ENCODE data around the gene ACSL6.

The ACSL6 gene

DNA sequence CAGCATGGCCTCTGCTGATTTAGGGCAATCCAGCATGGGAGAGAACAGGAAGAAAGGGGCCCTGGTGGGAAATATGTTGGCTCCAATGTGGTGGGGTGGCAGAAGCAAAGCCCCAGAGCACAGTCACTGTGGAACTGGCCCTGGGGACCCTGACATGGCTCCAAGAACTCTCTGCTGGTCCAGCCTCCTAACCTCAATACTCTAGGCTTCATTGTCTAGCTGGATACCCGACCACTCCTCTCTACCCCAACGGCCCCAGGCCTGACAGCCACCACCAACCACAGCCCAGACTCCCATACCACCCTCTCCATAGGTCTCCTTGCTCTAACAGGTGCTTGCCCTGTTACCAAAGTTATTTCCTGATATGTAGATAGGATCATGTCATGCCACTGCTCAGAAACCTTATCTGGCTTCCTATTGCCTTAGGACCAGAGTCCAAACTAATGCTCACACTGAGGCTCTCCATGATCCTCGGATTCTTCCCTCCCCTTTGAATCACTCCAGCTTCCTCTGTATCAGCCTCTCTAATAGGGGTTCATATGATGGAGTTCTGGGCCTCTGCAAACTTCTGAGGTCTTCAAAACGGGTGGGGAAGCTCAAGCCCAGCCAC lies 12.9 kb downstream of the ACSL6 start:
- no peak for DNase-seq

DNA sequence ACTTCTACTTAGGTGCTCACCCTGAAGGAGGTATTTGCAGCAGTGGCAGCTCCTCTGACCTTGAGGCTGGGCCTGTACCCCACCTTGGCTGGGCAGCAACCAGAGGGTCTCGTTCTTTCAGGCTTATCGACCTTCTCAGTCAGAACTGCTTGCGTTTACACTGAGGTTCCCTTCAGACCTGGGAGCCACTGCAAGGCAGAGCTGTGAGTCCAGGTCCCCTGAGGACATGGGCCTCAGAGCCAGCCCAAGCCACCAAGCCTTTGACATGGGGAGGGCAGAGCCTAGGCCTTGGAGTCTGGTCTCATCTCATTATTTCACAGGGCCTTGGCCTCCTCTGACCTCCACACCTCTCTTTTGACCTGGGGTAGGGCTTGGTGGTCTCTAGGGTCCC lies 13.7 kb downstream of the ACSL6 start:
- no peak for DNase-seq

DNA sequence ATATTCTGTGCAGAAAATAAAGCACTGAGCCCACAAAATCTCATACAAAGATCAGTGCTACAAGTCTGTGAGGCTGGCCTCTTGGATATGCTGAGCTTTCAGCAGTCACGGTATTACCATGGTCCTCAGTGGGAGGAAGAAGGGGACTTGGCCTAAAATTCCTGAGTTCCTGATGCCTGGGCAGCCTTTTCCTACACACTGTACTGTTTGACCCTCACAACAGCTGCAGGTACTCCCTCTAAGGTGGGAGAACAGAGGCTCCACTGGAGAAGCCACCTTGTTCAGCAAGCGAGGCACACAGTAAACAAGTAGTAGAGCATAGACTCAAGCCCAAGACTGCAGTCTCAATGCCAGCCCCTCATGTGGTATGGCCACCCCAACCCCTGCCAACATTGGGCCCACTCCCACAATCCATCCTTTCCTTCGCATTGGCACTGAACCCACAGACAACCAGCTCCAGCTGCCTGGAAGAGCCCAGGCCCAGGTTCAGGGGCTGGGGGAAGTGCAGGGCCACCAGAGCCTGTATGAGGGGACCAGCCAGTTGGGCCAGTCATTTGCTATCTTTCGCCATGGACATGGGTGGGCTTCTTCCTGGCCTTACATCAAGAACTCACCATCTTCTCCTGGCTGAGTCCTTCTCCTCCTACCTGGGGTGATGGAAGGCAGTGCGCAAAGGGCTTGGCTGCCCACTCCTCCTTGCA lies 14.3 kb downstream of the ACSL6 start:
- DNase-seq = no peak

DNA sequence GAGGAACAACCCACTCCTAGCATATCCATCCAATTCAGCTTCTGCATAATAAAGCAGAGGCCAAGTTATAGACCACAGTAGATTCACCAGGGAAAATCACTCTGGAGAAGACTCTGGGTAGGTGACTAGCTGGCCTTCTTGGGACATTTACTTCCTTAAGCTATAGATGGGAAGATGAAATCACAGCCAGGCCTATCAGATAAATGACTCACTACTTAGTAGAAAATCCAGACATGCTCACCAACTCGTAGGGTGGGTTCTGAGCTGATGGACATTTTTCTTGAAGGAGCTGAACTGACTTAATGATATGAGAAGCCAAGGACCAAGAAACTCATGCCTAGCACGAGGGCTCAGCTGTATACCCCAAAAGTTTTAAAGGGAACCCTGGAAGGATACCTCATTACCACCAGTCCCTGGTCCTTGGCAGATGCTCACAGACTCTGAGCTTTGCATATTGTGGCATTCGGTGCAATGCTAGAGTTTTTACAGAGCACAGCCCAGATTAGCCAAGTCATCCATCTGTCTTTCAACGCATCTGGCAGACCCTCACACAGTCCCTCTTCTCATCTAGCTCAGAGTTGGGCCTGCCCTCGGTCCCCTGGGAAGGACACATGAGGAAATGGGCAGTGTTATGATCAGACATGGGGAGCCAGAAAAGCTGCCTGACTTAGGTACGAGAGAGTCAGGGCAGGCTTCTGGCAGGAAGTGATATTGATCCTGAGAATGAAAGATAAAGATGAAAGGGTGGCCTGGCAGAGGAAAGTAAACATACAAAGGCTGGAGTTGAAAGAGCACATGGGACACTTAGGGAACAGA lies 15.0 kb downstream of the ACSL6 start:
- DNase-seq = no peak

DNA sequence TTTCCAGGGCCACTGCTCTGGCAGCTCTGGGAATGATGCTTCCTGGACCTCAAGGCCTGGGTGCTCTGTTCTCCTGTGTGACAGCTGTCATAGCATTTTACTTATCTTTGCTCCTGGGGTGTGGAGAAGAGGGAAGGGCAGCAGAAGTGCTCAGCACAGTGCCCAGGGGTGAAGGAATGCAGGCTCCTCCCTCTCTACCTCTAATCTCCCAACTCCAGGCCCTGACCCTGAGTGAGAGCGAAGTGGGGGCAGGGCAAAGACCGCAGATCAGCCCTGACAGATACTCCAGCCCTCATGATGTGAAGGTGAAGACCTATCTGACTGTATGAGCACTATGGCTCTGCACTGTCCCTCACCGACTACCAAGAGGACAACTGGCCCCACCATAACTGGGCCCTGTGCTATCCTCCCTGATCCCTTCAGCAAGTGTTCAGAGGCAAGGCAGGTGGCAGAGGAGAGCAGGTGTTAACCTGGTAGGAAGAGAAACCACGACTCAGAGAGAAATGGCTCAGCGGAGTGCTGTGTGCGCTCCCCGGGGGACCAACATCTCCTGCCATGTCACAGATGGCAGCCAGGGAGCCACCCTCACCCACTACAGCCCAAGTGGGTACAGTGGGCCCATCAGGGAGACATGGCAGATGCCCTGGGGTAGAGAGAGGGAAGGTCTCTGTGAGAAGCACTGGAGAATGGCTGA lies 16.8 kb downstream of the ACSL6 start:
- DNase-seq = no peak

DNA sequence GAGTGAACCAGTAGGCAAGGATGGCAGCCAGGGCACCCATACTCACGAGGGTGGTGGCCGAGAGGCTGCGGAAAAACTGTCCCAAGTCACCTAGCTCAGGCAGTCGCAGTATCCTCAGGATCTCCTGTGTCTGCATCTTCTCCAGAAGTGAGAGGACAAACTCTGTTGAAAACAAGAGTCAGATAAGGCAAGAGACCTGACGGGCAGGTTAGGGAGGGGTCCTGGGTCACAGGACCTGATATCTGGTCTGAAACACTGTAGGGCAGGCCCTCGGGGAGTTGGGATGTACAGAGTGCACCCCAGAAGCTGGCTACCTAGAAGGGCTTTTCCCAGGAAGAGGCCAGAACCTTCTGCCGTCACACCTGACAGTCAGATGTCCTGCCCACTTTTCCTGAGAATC lies 17.4 kb downstream of the ACSL6 start:
- no peak for DNase-seq

DNA sequence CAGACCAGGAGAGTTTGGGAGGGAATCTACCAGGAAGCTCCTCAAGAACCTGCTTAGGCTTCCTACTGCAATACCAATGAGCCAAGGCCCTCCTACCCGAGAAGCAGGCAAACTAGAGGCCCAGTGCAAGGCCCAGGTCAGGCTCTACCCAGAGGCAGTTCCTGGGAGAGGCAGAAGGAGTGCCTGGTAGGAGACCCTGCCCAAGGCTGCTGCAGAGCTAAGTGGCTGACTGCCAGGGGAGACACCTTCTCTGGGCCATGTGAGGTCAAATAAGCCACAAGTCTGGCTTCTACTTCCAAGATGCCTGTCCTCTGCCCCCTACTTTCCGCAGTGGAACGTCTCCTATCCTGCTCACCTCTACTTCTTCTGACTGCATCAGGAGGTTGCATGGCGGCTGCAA lies 17.8 kb downstream of the ACSL6 start:
- DNase-seq = no peak

DNA sequence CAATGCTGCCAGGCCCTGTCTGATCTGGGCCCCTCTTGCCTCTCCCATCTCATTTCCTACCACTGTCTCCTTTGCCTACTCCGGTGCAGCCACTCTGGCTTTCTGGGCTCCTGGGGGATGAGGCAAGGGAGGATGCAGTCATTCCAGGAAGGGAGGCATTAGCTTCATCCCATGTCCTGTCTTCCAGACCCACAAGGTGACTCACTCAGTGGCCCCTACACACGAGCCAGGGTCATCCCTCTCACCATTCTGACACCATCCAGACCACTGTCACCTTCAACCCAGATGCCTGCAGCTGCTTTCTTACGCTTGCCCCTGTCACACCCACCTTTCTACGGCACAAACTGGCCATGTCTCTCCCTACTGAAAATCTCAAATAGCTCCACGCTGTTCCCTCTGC lies 19.1 kb downstream of the ACSL6 start:
- DNase-seq = no peak

DNA sequence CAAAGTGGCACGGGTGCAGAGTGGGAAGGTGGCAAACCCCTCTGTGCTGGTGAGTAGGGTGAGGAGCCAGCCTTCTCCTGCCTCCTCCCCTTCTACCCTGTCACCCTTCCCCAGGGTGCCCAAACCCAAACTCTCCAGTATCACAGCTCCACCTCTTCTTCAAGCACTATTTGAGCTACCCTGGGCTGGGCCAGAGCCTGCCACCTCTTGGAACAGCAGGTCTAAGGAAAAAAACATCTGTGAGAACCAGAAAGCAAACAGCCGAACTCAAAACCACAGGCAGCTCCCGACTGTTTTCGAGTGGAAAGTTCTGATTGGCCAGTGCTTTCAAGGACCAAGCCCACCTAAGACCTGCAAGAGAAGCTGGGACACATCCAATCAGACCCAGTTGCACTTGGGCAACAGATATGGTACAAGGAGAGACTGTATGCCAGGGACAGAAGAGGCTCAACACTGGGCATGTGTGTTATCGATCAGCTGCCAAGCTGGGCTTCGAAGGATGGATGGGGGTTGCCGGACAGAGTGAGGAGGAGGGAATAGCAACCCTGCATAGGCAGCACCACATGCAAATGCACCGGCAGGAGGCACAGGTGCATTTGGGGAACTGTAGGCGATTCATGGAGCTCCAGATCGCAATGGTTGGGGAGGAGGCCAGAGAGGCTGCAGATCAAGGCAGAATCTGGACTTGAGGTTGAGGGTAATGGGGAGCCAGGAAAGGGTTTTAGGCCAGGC lies 19.7 kb downstream of the ACSL6 start:
- no peak for DNase-seq

DNA sequence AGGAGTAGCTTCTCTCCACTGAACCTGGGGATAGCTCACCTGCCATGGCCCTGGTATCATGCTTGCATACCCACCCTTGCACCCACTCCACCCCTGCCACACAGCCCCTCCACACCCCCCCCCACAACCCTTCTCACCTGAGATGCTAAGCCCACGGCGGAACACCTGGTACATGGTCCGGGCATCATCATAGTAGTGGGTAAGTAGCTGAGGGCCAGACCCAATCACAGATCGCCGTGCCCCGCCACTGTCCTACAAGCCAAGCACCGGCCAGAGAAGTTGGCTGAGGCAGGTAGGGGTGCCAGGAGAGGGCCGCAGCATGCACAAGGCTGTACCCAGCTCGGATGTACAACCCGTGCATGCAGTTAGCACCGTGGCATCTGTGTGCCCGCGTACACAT lies 20.7 kb downstream of the ACSL6 start:
- DNase-seq = no peak

DNA sequence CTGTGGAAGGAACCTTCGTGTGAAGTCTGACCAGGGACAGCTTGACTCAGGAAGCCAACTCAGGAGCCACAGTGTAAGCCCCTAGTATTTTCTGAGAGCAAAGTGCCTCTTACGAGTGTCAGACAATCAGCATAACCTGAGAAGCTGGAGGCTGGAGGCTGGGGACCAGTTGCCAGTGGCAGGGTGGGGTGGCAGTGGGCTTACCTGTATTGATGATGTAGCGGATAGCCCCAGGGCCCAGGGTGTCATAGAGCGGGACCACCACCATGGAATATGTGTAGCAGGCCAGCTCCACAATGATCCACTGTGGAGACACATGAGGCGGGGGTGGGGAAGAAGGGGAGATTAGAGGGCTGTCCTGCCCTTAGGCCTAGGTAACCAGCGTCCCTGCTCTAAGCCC lies 22.9 kb downstream of the ACSL6 start:
- no peak for DNase-seq

DNA sequence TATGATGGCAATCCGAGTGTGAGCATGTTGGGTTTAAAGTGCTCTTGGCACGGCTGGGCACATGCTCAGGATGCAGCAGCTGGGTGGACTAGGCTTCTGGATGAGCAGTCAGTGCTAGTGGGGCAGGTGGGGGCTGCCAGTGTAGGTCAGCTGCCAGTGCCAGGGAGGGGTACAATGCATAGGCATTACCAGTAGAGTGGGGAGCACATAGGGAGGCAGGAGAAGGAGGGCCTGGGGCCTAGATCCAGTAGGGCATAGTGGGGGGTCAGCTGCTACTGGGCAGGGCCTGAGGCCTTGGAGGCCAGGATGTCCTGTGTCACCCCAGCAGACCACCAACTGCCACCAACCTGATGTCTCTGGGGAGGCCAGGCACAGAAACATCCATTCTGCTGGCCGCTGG lies 24.2 kb downstream of the ACSL6 start:
- DNase-seq = no peak

DNA sequence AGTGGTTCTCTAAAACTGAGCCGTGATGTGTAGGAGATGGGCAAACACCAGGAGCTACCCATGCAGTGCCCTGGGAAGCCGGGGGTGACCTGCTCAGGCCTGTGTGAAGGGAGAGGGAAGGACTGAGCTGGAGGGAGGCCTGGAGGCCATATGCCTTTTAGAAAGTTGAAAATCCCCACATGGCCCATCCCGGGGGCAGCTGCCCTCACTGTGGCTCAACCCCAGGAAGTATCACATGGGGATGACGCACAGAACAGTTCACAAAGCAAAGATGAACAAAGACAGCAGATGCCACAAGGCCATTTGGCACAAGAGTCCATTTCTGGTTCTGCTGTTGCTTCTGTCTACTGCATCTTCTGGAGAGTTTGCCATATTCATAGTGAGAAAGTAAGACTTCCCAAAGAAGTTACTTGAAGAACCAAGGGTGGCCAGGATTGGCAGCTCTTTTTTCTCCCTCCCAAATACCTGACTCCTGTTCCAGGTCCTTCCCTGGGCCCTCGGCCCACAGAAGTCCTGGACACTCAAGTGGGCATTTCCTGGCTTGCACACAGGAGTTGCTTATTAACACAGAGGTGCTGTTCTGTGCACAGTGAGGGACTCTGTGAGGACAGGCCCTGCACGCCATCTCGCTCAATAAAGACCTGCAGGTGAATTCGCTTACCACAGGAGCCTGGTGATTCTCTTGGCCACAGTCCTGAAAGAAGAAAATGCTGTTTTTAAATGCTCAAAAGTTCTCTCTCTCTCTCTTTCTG lies 25.1 kb downstream of the ACSL6 start:
- no peak for DNase-seq

DNA sequence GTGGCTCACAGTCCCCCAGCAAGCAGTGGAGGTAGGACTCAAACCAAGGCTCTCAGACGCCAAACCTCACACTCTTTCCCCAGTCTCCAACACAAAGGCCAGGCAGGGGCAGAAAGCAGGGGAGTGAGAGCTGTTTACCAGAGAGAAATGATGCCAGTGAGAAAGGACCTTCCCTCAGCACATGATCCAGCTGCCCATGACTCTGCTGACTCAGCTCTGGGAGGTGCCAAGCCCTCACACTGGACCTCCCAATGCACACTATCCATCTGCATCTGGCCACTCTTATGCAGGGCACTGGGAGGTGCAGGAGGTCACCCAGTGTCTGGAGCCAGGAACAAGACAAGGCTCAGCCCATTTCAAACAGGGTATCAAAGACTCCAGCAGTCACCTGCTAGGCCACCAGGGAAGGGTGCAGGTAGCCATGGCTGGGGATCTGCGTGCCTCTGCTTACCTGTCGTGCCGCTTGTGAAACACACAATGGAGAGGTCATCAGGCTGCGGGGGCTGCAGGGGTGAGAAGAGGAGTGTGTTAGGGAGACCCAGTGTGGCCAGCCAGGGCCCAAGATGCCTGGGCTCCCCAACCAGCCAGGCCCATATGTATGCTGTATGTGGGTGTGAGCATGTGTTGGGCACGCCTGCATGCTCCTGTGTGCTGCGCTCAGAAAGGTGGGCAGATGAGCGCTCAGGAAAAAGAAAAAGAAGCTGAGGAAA lies 26.3 kb downstream of the ACSL6 start:
- DNase-seq = no peak

DNA sequence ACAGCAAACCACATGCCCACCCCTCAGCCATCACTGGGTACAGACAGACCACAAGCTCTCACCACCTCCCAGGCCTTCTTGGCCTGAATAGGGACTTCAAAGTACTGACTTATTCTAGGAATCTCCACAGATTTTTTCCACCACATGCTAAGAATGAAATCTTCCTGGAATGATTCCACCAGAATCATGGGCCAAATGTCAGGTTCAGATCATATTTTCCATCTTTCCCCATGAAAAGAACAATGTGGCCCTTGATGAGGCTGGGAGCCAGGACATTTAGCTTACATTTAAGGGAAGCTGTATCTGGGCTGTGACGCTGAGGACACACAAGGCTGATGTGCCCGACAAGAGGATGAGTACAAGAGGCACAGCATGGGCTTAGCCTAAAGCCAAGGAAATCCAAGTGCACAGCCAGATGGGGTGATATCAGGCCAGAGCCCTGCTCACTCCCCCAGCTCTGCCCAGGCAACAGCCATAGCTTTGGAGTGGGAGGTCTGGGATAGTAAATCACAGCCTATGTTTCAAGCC lies 28.1 kb downstream of the ACSL6 start:
- no peak for DNase-seq

DNA sequence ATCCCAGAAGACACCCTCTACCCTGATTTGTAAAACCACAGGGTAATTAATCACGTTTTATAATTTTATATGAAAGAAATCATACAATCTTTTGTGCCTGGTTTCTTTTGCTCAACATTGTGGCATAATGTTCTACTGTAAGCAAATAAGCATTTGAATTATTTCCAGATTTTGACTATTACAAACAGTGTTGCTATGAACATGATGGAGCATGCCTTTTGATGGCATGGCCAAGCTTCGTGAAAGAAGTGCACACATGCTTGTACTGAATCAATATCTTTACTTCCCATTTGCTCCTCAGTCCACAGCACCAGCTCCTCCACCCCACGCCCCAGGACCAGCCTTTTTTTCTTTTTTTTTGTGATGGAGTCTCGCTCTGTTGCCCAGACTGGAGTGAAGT lies 29.9 kb downstream of the ACSL6 start:
- no peak for DNase-seq

DNA sequence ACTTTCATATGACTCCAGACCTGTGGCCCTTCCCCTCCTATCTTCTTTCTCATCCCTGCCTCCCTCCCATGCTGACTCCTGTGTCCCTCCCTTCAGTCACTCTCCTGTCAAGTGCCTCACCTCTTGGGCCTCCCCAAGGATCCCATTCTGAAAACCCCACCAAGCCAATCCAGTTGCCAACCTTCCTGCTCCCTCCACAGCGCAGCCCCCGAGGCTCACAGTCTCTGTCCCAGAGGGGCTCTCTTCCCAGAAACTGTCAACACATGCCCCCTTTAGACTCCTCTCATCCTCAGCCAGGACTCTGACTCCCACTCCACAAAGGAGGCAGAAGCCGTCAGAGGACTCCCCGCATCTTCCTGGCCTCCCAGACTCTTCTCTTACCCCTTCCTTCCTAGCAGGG lies 30.8 kb downstream of the ACSL6 start:
- DNase-seq = no peak

DNA sequence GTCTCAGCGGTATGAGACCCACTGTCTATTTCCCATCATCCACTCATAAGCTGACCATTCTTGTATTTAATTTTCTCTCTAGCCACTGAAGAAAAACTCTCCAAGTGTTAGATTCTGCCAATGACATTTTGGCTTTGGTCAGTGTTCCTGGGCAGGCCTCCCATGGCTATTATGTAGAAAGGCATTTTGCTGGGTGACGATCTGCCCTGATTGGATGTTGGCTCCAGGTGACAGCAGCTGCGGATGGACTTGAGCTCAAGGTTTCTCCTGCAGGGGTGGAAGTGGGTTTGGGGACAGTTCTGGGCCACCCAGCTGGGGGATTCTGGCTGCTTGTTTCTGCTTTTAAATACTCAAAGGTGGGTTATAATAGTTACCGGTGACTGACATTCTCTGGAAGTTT lies 31.6 kb downstream of the ACSL6 start:
- DNase-seq = no peak

DNA sequence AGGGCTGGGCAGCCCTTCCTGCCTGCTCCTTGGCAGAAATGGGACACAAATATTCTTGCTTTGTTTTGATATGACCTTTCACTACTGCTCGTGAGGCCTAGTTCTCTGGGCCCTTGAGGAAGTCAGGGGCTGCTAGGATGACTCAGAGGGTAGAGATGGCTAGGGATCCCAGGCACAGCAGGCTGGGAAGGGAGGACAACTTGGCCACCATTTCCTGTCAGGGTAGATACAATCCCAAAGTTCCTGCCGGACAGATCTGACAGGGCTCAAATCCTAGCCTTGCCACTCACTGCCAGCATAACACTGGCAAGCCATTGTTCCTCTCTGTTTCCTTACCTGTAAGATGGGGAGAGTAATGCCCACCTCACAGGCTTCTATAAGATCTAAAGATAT lies 34.2 kb downstream of the ACSL6 start:
- DNase-seq = no peak

DNA sequence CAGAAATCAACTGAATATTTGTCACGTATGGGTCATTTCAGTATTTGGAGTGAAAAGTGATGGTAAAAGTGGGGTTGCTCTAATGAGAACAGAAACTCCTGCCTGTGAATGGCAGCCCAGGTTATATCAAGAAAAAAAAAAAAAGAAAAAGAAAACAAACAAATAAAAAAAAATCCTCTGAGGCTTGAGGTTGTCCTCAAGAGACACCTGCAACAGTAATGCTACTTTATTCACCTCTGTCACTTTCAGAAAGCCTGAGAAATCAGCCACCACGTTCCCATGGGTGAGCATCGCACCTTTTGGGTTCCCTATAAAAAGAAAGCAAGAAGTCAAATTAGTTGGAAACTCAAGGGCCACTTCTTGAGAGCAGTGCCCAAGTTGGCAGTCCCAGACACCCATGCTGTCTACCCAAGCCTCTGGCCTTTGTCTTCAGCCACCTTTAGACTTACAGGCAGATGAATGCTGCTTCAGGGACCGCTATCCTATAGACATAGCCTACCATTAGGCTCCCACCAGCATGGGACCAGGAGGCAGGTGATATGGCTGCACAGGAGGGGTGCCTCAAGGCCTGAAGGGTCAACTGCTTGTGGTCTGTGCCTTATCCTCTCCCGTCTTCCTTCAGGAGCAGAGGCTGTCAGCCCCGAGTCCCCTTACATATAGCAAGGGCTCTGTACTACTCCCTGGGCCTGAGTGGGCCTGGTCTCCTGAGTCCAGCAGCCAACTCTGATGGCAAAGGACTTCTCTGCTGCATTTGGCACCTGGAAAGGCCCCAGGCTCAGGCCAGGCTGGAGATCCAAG lies 34.8 kb downstream of the ACSL6 start:
- DNase-seq = no peak

Data from activated CD8-positive, alpha-beta memory T cell treated with anti-CD3 and anti-CD28 coated beads, Interleukin-2, amount 50 U/mL, for 4 hours (primary cell).